ENCODE measurements around the gene FAM98C.

DNA sequence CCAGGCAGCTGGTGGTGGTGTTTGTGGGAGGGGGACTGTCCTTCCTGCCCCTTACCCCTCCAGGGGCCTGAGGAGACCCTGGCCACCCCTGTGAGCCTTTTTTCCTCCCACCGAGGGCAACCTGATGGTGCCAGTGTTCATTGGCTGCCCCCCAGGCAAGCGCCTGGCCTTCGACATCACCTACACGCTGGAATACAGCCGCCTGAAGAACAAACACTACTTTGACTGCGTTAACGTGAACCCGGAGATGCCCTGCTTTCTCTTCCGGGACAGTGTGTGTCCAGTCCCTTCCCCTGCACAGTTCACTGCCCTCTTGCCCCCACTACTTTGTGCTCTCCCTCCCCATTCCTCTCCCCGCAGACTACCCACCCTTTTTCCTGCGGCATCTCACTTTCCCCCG, 35.9 kb upstream of the FAM98C start:
- TF ChIP-seq, protein P1, sequence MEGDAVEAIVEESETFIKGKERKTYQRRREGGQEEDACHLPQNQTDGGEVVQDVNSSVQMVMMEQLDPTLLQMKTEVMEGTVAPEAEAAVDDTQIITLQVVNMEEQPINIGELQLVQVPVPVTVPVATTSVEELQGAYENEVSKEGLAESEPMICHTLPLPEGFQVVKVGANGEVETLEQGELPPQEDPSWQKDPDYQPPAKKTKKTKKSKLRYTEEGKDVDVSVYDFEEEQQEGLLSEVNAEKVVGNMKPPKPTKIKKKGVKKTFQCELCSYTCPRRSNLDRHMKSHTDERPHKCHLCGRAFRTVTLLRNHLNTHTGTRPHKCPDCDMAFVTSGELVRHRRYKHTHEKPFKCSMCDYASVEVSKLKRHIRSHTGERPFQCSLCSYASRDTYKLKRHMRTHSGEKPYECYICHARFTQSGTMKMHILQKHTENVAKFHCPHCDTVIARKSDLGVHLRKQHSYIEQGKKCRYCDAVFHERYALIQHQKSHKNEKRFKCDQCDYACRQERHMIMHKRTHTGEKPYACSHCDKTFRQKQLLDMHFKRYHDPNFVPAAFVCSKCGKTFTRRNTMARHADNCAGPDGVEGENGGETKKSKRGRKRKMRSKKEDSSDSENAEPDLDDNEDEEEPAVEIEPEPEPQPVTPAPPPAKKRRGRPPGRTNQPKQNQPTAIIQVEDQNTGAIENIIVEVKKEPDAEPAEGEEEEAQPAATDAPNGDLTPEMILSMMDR (IDR thresholded peaks at IDR 0.05; ENCODE audit: low read depth, low read length), result no peak
- no peak for TF ChIP-seq EZH2phosphoT487 (IDR thresholded peaks at IDR 0.05; ENCODE audit: low read depth)

Measured in OCI-LY3 (cell line).